Measurements from ENCODE around the gene BCAR1.

BCAR1 gene, protein sequence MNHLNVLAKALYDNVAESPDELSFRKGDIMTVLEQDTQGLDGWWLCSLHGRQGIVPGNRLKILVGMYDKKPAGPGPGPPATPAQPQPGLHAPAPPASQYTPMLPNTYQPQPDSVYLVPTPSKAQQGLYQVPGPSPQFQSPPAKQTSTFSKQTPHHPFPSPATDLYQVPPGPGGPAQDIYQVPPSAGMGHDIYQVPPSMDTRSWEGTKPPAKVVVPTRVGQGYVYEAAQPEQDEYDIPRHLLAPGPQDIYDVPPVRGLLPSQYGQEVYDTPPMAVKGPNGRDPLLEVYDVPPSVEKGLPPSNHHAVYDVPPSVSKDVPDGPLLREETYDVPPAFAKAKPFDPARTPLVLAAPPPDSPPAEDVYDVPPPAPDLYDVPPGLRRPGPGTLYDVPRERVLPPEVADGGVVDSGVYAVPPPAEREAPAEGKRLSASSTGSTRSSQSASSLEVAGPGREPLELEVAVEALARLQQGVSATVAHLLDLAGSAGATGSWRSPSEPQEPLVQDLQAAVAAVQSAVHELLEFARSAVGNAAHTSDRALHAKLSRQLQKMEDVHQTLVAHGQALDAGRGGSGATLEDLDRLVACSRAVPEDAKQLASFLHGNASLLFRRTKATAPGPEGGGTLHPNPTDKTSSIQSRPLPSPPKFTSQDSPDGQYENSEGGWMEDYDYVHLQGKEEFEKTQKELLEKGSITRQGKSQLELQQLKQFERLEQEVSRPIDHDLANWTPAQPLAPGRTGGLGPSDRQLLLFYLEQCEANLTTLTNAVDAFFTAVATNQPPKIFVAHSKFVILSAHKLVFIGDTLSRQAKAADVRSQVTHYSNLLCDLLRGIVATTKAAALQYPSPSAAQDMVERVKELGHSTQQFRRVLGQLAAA

DNA sequence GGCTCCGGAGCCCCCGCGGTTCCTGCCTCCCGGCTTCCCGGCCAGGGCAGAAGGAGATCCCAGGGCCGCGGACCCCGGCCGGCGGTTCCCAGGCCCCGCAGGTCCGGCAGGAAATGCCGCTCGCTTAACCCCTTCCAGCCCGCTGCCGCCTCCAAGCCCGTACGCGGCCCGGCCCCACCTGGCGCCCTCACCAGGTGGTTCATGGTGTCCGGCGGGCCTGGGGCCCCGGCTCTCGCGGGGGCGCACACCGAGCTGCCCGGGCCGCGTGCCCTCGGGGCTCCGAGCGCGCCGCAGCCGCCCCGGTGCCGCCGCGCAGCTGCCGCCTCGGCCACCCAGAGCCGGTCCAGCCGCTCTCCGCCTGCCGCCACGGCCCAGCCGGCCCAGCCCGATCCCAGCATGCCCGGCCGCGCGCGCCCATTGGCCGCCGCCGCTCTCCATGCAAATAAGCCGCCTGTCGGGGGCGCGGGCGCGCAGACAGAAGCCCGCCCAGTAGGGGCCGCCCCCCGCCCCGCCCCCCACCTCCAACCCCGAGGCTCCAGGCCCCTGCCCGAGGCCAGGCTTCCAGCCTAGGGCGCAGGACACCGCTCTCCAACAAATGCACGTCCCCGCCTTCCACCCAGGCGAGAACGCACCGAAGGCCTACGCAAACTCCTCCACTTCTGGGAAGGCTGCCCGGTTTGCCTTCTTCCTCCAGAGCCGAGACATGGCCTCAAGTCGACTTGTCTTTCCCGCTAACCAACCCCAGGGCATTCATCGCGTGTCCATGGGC, at the start of gene BCAR1:
BCAR1 (minus strand) TSS at position 345 of the 769 bp plus-strand sequence; CDS start at position 203, 142 bp downstream.
- Histone ChIP-seq H3K4me1 (ENCODE audit: insufficient read depth, insufficient read length) (peaks cover 63% of the 10 kb centered on the region), H3K36me3 (ENCODE audit: insufficient read depth, insufficient read length, low read length) (peaks cover 36% of the 10 kb centered on the region), H3K9ac (ENCODE audit: insufficient read length, low read depth) (peak within 1 kb of the TSS; percentile 94), H3K9me3 (ENCODE audit: insufficient read depth, low read length) (no peaks in the 10 kb centered on the region), H3K4me3 (ENCODE audit: insufficient read length, low read depth) (peak within 1 kb of the TSS; percentile 83), H3K27me3 (ENCODE audit: insufficient read depth, insufficient read length) (no peaks in the 10 kb centered on the region)
- DNase-seq (ENCODE audit: low read depth, low spot score) = peak; percentile 84
- TF ChIP-seq YY1 (IDR thresholded peaks at IDR 0.05; ENCODE audit: insufficient read depth, insufficient read length) (no peak), SUZ12 (IDR thresholded peaks at IDR 0.05; ENCODE audit: extremely low read depth, insufficient read depth, insufficient read length) (no peak), ZNF274 (IDR thresholded peaks at IDR 0.05; ENCODE audit: low read depth, low read length) (no peak)

DNA sequence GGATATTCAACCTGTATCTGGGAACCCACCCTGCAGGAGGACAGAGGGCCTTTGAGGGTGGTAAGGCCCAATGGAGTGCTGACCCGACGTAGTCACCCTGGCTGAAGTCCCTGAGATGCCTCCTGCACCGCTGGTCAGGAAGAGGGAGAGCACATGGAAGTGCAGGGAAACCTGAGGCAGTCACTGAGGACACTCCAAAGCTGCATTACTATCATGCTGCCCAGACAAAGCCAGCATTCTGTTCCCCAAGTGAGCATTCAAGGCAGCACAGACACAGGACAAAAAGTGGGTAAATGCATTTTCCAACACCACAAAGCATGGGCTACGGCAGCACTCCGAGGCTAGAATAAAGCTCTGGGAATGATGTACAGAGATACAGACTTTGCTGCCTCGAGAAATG, 46.8 kb upstream of the BCAR1 start:
- Histone ChIP-seq H3K9ac (ENCODE audit: insufficient read length, low read depth) (no peak overlapping the region), H3K36me3 (ENCODE audit: insufficient read depth, insufficient read length, low read length) (peaks cover 64% of the 10 kb centered on the region), H3K9me3 (ENCODE audit: insufficient read depth, low read length) (no peaks in the 10 kb centered on the region), H3K4me1 (ENCODE audit: insufficient read depth, insufficient read length) (peaks cover 2% of the 10 kb centered on the region), H3K4me3 (ENCODE audit: insufficient read length, low read depth) (no peak overlapping the region), H3K27me3 (ENCODE audit: insufficient read depth, insufficient read length) (no peaks in the 10 kb centered on the region)
- no peak for DNase-seq (ENCODE audit: low read depth, low spot score)
- TF ChIP-seq ZNF274 (IDR thresholded peaks at IDR 0.05; ENCODE audit: low read depth, low read length) (no peak), YY1 (IDR thresholded peaks at IDR 0.05; ENCODE audit: insufficient read depth, insufficient read length) (no peak), SUZ12 (IDR thresholded peaks at IDR 0.05; ENCODE audit: extremely low read depth, insufficient read depth, insufficient read length) (no peak)

DNA sequence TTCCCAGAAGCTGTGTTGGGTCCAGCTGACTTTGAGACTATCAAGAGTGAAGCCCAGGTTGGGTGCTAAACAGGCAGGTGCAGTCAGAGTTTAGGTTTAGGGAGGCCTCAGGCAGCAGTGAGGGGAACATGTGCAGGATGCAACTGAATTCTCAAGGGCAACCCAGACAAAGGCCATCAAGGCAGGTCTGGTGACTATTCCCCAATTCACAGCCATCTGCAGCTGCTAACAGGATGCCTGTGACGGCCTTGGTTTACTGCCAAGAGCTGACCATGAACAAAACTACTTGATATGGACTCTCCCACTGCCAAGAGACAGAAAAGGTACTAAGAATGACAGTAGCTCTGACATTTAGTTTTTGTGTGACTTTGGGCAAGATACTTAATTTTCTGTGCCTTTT, 45.2 kb upstream of the BCAR1 start:
- peaks cover 69% of the 10 kb centered on the region for H3K36me3 ChIP-seq (ENCODE audit: insufficient read depth, insufficient read length, low read length)
- no peak overlapping the region for H3K4me3 ChIP-seq (ENCODE audit: insufficient read length, low read depth)
- no peak for DNase-seq (ENCODE audit: low read depth, low spot score)
- no peaks in the 10 kb centered on the region for H3K27me3 ChIP-seq (ENCODE audit: insufficient read depth, insufficient read length)
- TF ChIP-seq YY1 (IDR thresholded peaks at IDR 0.05; ENCODE audit: insufficient read depth, insufficient read length) (no peak), SUZ12 (IDR thresholded peaks at IDR 0.05; ENCODE audit: extremely low read depth, insufficient read depth, insufficient read length) (no peak), ZNF274 (IDR thresholded peaks at IDR 0.05; ENCODE audit: low read depth, low read length) (no peak)
- H3K9me3 ChIP-seq (ENCODE audit: insufficient read depth, low read length) = no peaks in the 10 kb centered on the region
- H3K4me1 ChIP-seq (ENCODE audit: insufficient read depth, insufficient read length) = peaks cover 2% of the 10 kb centered on the region
- no peak overlapping the region for H3K9ac ChIP-seq (ENCODE audit: insufficient read length, low read depth)

DNA sequence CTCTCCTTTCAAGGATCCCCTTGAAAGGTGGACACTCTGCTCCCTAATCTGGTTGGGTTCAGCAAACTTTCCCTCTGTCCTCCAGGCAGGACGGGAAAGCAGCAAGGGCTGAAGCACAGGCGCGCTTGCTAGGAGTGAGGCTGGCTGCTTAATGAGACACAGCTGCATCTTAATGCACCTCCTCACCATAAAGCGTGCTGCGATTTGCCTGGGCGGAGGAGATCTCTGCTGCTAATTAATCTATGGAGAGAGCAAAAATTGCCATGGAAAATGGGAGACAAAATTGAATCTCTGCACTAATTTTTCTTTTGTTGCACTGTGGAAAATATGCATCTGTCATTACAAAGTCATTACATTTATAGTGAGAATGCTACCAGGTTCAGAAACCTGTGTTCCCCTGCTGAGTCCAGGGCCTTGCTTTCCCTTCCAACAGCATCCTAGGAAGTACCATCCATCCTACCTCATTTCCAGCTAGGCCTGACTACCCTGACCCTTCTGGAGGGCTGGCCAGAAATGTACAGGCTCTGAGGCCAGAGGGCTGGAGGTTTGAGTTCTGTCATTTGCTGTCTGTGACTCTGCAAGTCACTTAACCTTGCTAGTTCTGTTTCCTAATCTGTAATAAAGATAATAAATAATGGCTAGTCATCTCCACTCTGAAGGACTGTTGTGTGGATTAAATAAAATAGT, 43.5 kb upstream of the BCAR1 start:
- peaks cover 69% of the 10 kb centered on the region for H3K36me3 ChIP-seq (ENCODE audit: insufficient read depth, insufficient read length, low read length)
- TF ChIP-seq SUZ12 (IDR thresholded peaks at IDR 0.05; ENCODE audit: extremely low read depth, insufficient read depth, insufficient read length) (no peak), YY1 (IDR thresholded peaks at IDR 0.05; ENCODE audit: insufficient read depth, insufficient read length) (no peak), ZNF274 (IDR thresholded peaks at IDR 0.05; ENCODE audit: low read depth, low read length) (no peak)
- no peak overlapping the region for H3K4me3 ChIP-seq (ENCODE audit: insufficient read length, low read depth)
- no peaks in the 10 kb centered on the region for H3K27me3 ChIP-seq (ENCODE audit: insufficient read depth, insufficient read length)
- H3K4me1 ChIP-seq (ENCODE audit: insufficient read depth, insufficient read length) = peaks cover 2% of the 10 kb centered on the region
- no peaks in the 10 kb centered on the region for H3K9me3 ChIP-seq (ENCODE audit: insufficient read depth, low read length)
- no peak for DNase-seq (ENCODE audit: low read depth, low spot score)
- no peak overlapping the region for H3K9ac ChIP-seq (ENCODE audit: insufficient read length, low read depth)

DNA sequence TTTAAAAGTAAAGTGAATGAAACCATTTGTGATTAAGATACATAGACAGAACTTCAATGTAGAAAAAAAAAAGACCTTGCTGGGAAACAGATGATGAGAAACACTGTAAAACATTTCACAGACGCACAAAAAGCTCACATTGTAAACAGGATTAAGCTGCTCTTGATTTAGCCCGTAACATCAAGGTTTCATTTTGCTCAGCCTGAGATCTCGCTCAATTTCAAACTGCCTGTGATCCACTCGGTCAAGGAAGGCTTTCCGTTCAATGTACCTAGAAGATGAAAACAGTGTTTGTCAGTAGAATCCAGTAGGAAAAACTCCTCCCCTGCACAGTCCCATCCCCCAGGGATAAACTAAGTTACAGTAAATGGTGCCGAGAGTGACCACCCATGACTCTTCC, 42.3 kb upstream of the BCAR1 start:
- Histone ChIP-seq H3K4me3 (ENCODE audit: insufficient read length, low read depth) (no peak overlapping the region), H3K27me3 (ENCODE audit: insufficient read depth, insufficient read length) (no peaks in the 10 kb centered on the region), H3K9ac (ENCODE audit: insufficient read length, low read depth) (no peak overlapping the region), H3K9me3 (ENCODE audit: insufficient read depth, low read length) (no peaks in the 10 kb centered on the region), H3K36me3 (ENCODE audit: insufficient read depth, insufficient read length, low read length) (peaks cover 63% of the 10 kb centered on the region), H3K4me1 (ENCODE audit: insufficient read depth, insufficient read length) (no peaks in the 10 kb centered on the region)
- TF ChIP-seq SUZ12 (IDR thresholded peaks at IDR 0.05; ENCODE audit: extremely low read depth, insufficient read depth, insufficient read length) (no peak), ZNF274 (IDR thresholded peaks at IDR 0.05; ENCODE audit: low read depth, low read length) (no peak), YY1 (IDR thresholded peaks at IDR 0.05; ENCODE audit: insufficient read depth, insufficient read length) (no peak)
- no peak for DNase-seq (ENCODE audit: low read depth, low spot score)

DNA sequence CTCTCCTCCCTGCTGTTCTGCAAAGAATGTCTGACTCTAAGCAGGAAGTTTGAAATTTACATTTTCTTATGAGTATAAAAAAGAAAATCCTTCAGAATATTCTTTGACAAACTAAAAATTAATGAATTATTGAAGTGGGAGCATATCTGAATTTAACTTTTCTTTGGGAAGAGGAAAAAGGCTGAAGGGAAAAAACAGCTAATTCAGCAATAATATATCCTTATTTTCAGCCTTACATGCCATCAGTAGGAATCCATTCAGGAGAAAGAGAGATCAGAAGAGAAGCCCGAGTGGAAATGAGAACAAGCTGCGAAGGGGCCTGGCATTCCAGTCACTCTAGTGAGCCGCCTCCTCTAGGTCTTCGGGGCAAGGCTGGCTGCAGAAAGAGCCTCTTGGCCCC, 41.7 kb upstream of the BCAR1 start:
- Histone ChIP-seq H3K4me1 (ENCODE audit: insufficient read depth, insufficient read length) (no peaks in the 10 kb centered on the region), H3K9me3 (ENCODE audit: insufficient read depth, low read length) (no peaks in the 10 kb centered on the region), H3K36me3 (ENCODE audit: insufficient read depth, insufficient read length, low read length) (peaks cover 62% of the 10 kb centered on the region), H3K4me3 (ENCODE audit: insufficient read length, low read depth) (no peak overlapping the region), H3K27me3 (ENCODE audit: insufficient read depth, insufficient read length) (no peaks in the 10 kb centered on the region), H3K9ac (ENCODE audit: insufficient read length, low read depth) (no peak overlapping the region)
- no peak for DNase-seq (ENCODE audit: low read depth, low spot score)
- TF ChIP-seq YY1 (IDR thresholded peaks at IDR 0.05; ENCODE audit: insufficient read depth, insufficient read length) (no peak), ZNF274 (IDR thresholded peaks at IDR 0.05; ENCODE audit: low read depth, low read length) (no peak), SUZ12 (IDR thresholded peaks at IDR 0.05; ENCODE audit: extremely low read depth, insufficient read depth, insufficient read length) (no peak)

Data from NT2/D1 (cell line).